GM12874 (cell line): ENCODE measurements around the gene TMEM150B.

Experiments
- CTCF ChIP-seq: IDR thresholded peaks from 2 replicates; pipeline ENCODE4 v1.5.1; 2011; ENCODE audit warnings: low read depth, mild to moderate bottlenecking, control low read depth, low read length, moderate library complexity; ENCODE audit not compliant: insufficient read depth

TMEM150B gene

DNA sequence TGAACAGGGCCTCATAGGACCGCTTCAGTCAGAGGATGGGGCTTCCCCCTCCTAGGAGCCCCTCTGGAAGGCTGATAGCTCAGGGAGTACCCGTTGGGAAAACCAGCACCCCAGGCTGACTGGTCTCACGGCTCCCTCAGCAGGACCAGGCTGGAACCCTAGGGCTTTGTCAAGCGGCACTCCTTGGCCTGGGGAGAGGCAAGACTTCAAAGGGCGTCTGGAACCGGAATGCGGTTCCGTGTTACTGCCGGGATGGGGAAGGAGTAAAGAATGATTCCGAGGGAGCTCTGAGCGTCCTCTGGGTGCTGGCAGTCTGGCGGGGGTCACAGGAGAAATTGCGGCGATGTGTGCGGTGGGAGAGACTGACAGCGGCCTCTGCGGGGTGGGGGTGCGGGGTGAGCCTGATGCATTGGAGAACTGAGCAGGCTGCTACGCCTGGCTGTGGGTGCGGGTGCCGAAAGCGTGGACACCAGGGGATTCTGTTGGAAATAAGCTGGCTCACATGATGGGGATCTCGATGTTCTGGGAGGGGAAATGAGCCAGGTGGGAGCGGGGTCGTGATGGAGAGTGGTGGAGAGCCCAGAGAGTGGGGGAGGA, 27.5 kb upstream of the TMEM150B start:
- TF ChIP-seq CTCF, result no peak

GRCh38 chr19:55352040-55352439, 26.9 kb upstream of the TMEM150B start:
- TF ChIP-seq CTCF, result no peak

- no peak for TF ChIP-seq CTCF
These were observed 25.6 kb upstream of the TMEM150B start for GRCh38 chr19:55350620-55351315.

- TF ChIP-seq CTCF, result no peak
These were observed 23.3 kb upstream of the TMEM150B start for GRCh38 chr19:55348317-55349034.

GRCh38 chr19:55347442-55348009, 22.4 kb upstream of the TMEM150B start:
- no peak for TF ChIP-seq CTCF

- TF ChIP-seq CTCF, result no peak
These were observed 21.7 kb upstream of the TMEM150B start for GRCh38 chr19:55346725-55347441.
